Upper lobe of left lung (tissue), 6 donors: ENCODE results near the gene KRTAP4-9. TPM values are rescaled to one million over a fixed set of nuclear protein-coding genes. Genes with fewer than 3 reads are reported as not detected.

ENCODE experiments used
- total RNA-seq, 6 donors: library from RNA; depleted of rRNA in 4 of 6; stranded (reverse); fragments of >200 nt in 4 of 6; gene quantifications; one replicate each; pipeline versions ENCODE4 v1.1.0 to v1.2.1, GENCODE V29; 2016 to 2021
- donor health status: DM: no; HTN: no; CAD: no; lungs with moderate emphysema.
- donor health status: DM: no; HTN: yes; CAD: no; lungs with severe emphysema.

KRTAP4-9 gene
- total RNA-seq, 6 donors from 2014 or later = not detected

Other genes with a start within 250 kb of the KRTAP4-9 start
- gene KRT12, start 238.2 kb upstream of the KRTAP4-9 start, total RNA-seq = not detected
- under 1 TPM in 2 of 6 donors, not detected in 4; 0.31 to 0.37 TPM for gene KRT20, start 220.1 kb upstream of the KRTAP4-9 start, total RNA-seq
- 10 to 100 TPM in 1 of 6 donors, 1 to 10 TPM in 4, under 1 TPM in 1; 0.49 to 10.7 (median 3.1) TPM for gene KRT23, start 167.7 kb upstream of the KRTAP4-9 start, total RNA-seq
- gene KRT39, start 138.4 kb upstream of the KRTAP4-9 start, total RNA-seq = not detected
- under 1 TPM in 1 of 6 donors, not detected in 5; 0.24 TPM for gene KRT40, start 121.1 kb upstream of the KRTAP4-9 start, total RNA-seq
- gene KRTAP3-3, start 111.2 kb upstream of the KRTAP4-9 start, total RNA-seq = not detected
- not detected for gene KRTAP3-2, start 105.5 kb upstream of the KRTAP4-9 start, total RNA-seq
- gene KRTAP3-1, start 96.3 kb upstream of the KRTAP4-9 start, total RNA-seq = not detected
- gene KRTAP1-5, start 78.2 kb upstream of the KRTAP4-9 start, total RNA-seq = not detected
- not detected for gene KRTAP1-4, start 75.2 kb upstream of the KRTAP4-9 start, total RNA-seq
- gene KRTAP1-3, start 70.5 kb upstream of the KRTAP4-9 start, total RNA-seq = not detected
- not detected for gene KRTAP1-1, start 63.9 kb upstream of the KRTAP4-9 start, total RNA-seq
- not detected for gene KRTAP2-1, start 58.1 kb upstream of the KRTAP4-9 start, total RNA-seq
- gene KRTAP2-2, start 50.2 kb upstream of the KRTAP4-9 start, total RNA-seq = not detected
- not detected for gene KRTAP2-3, start 45.3 kb upstream of the KRTAP4-9 start, total RNA-seq
- gene KRTAP2-4, start 39.5 kb upstream of the KRTAP4-9 start, total RNA-seq = not detected
- gene KRTAP4-7, start 21.2 kb upstream of the KRTAP4-9 start, total RNA-seq = not detected
- gene KRTAP4-8, start 7.2 kb upstream of the KRTAP4-9 start, total RNA-seq = not detected
- gene KRTAP4-16, start 3.2 kb upstream of the KRTAP4-9 start, total RNA-seq = not detected
- gene KRTAP4-11, start 13.0 kb downstream of the KRTAP4-9 start, total RNA-seq = not detected
- gene KRTAP4-12, start 18.8 kb downstream of the KRTAP4-9 start, total RNA-seq = not detected
- gene KRTAP4-6, start 35.2 kb downstream of the KRTAP4-9 start, total RNA-seq = not detected
- not detected for gene KRTAP4-5, start 44.4 kb downstream of the KRTAP4-9 start, total RNA-seq
- not detected for gene KRTAP4-4, start 55.4 kb downstream of the KRTAP4-9 start, total RNA-seq
- gene KRTAP4-3, start 62.8 kb downstream of the KRTAP4-9 start, total RNA-seq = not detected
- not detected for gene KRTAP4-2, start 72.8 kb downstream of the KRTAP4-9 start, total RNA-seq
- not detected for gene KRTAP4-1, start 79.5 kb downstream of the KRTAP4-9 start, total RNA-seq
- not detected for gene KRTAP9-1, start 84.5 kb downstream of the KRTAP4-9 start, total RNA-seq
- not detected for gene KRTAP9-2, start 121.3 kb downstream of the KRTAP4-9 start, total RNA-seq
- gene KRTAP9-3, start 127.1 kb downstream of the KRTAP4-9 start, total RNA-seq = not detected
- not detected for gene KRTAP9-8, start 132.6 kb downstream of the KRTAP4-9 start, total RNA-seq
- not detected for gene KRTAP9-4, start 144.3 kb downstream of the KRTAP4-9 start, total RNA-seq
- gene KRTAP9-9, start 150.0 kb downstream of the KRTAP4-9 start, total RNA-seq = not detected
- gene KRTAP9-6, start 160.0 kb downstream of the KRTAP4-9 start, total RNA-seq = not detected
- not detected for gene KRTAP9-7, start 170.3 kb downstream of the KRTAP4-9 start, total RNA-seq
- gene KRTAP29-1, start 197.5 kb downstream of the KRTAP4-9 start, total RNA-seq = not detected
- gene KRTAP16-1, start 203.9 kb downstream of the KRTAP4-9 start, total RNA-seq = not detected
- gene KRTAP17-1, start 210.3 kb downstream of the KRTAP4-9 start, total RNA-seq = not detected
- not detected for gene KRT33A, start 245.4 kb downstream of the KRTAP4-9 start, total RNA-seq